Pancreas (tissue), 10 donors: ENCODE data around the gene R3HDM4. TPM values are rescaled to one million over a fixed set of nuclear protein-coding genes. Genes with fewer than 3 reads are reported as not detected.

Experiments
- ATAC-seq, 4 donors: fragments of 200-7000 bp; cut with Tn5 transposase; one replicate each; pipeline versions ENCODE4 v1.8.0 to v1.9.1; 2020; ENCODE audit warnings: mild to moderate bottlenecking in 4 of 4, moderate library complexity in 4 of 4
- DNase-seq, 6 donors: peaks; one replicate each; pipeline ENCODE4 v3.0.0-alpha.2; 2020
- FAIRE-seq: peaks from 2 replicates; lab custom pipeline; 2012; peaks lifted over from hg19 to GRCh38; lab: Jason Lieb, UNC
- H3K27ac ChIP-seq, 4 donors: fragments of 200-600 bp; sonication (generic); 1 replicate in 3 of 4; 2 replicates in 1 of 4; pipeline versions ENCODE4 v1.5.0 to v1.8.0; 2020
- H3K27me3 ChIP-seq, 4 donors: fragments of 200-600 bp; one replicate each; pipeline ENCODE4 v1.8.0; 2021
- H3K36me3 ChIP-seq, 3 donors: fragments of 200-600 bp; sonication (generic) in 1 of 3; one replicate each; pipeline versions ENCODE4 v1.5.0 to v1.8.0; 2020 to 2021
- H3K4me1 ChIP-seq, 3 donors: fragments of 200-600 bp; one replicate each; pipeline ENCODE4 v1.8.0; 2021
- H3K4me3 ChIP-seq, 4 donors: fragments of 200-600 bp; sonication (generic) in 2 of 4; one replicate each; pipeline versions ENCODE4 v1.5.0 to v1.8.0; 2020 to 2021
- H3K9me3 ChIP-seq, 4 donors: fragments of 200-600 bp; one replicate each; pipeline ENCODE4 v1.8.0; 2021
- CTCF ChIP-seq, 4 donors: fragments of 200-600 bp; sonication (generic) in 3 of 4; IDR thresholded peaks; one replicate each; pipeline versions ENCODE4 v1.5.0 to v1.8.0; 2021; ENCODE audit warnings: antibody characterized with exemption in 4 of 4
- WGBS, 2 donors: extraction: QIAGEN DNeasy Blood & Tissue Kit; methylation state at CpG; one replicate each; pipeline ENCODE4 v1.1.7; 2013; 5-methylcytosine and 5-hydroxymethylcytosine counted together
- intact Hi-C, 3 donors: fragments of 100-400 bp; cut with DNase I; formaldehyde crosslinking; loops; one replicate each; pipeline versions ENCODE4 v1.11.1 to v1.14.2; 2022
- polyA plus RNA-seq, 2 donors: library from polyadenylated mRNA; stranded (reverse); fragments of 200-250 nt; gene quantifications; one replicate each; pipeline ENCODE4 v1.2.3, GENCODE V29; 2013
- total RNA-seq, 6 donors: library from RNA; stranded (reverse); fragmentation: NEBNext Ultra II Directional in 4 of 6; extraction: Animal tissue kit (Norgen Biotek cat#: 25700) in 4 of 6; gene quantifications; one replicate each; pipeline versions ENCODE4 v1.2.1 to v1.2.4, GENCODE V29; 2021 to 2023
- donor health status: healthy with polysubstance abuse.
- donor health status: DM: no; HTN: no; CAD: no; lungs with moderate emphysema.
- donor health status: DM: no; HTN: no; CAD: no.
- donor health status: control.
- donor health status: control.
- donor health status: Bipolar disorder and iron deficiency.
- donor health status: DM: yes; HTN: yes; CAD: no.
- donor health status: DM: no; HTN: no; CAD: no.
- donor health status: DM: no; HTN: no; CAD: no.
- donor health status: DM: yes; HTN: yes; CAD: no.

Gene R3HDM4
- total and polyA plus RNA-seq, 8 donors: 21.6 to 57.2 (median 31.8) TPM

GRCh38 chr19:925526-926322 lies 12.7 kb upstream of the R3HDM4 start, which contains the start of gene ARID3A:
ARID3A (plus strand) TSS chr19:926035; CDS start chr19:929529, 3,494 bp downstream.
- Histone ChIP-seq H3K27me3 (peaks cover 0 to 1% (median under 1%) of the 10 kb centered on the region in 4 donors), H3K4me1 (peaks cover 5% of the 10 kb centered on the region in 3 donors), H3K9me3 (no peaks in the 10 kb centered on the region), H3K27ac (peak within 1 kb of the TSS; percentile 70 to 79 (median 76)), H3K36me3 (no peaks in the 10 kb centered on the region), H3K4me3 (peak within 1 kb of the TSS; percentile 49 to 93 (median 85))
- intact Hi-C loops: loop anchor here in 2 of 3 donors (2.0 to 10.0 kb wide), 2 partner anchors 55 to 59 kb away; partner anchors contain the start of gene WDR18 (in 1 of the 2)
- 0 to 1% methylated on average over 49 to 97 of the region's 97 CpGs for WGBS, 2 donors
- ATAC-seq (peak; percentile 83 to 86 (median 84)), DNase-seq (peak; percentile 74 to 90 (median 80)), FAIRE-seq (no peak)
- no peak for TF ChIP-seq CTCF (IDR thresholded peaks at IDR 0.05)

DNA sequence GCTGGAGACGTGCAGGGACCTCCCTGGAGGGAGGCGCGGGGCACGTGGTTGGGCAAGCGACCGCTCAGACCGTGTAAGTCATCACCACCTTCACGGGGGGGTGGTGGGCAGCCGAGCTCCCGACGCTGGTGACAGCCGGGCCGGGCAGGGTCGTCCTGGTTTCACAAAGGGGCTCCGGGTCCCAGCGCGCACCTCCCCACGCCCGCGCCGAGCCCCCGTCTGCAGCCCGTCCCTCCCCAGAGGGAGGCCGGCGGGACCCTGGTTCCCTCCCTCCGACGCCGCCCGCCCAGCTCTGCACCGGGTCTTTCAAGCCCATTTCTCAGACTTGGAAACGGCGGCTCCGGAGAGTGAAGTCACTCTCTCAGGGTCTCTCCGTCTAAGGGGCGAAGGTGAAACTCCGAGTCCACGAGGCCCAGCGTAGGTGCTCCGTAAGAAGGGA lies 12.1 kb upstream of the R3HDM4 start:
- Histone ChIP-seq H3K27me3 (peaks cover 0 to 7% (median 2%) of the 10 kb centered on the region in 4 donors), H3K27ac (peak overlapping the region; percentile 70 to 79 (median 76)), H3K4me1 (peaks cover 5% of the 10 kb centered on the region in 3 donors), H3K4me3 (peak overlapping the region; percentile 49 to 93 (median 85)), H3K36me3 (no peaks in the 10 kb centered on the region), H3K9me3 (no peaks in the 10 kb centered on the region)
- FAIRE-seq (no peak), ATAC-seq (peak; percentile 64 to 68 (median 67)), DNase-seq (peak in 2 of 6 donors; percentile 61 to 89)
- WGBS, 2 donors: 0 to 1% methylated on average over 35 to 39 of the region's 39 CpGs
- TF ChIP-seq CTCF (IDR thresholded peaks at IDR 0.05): no peak
- intact Hi-C loops: loop anchor here in 2 of 3 donors (2.0 to 10.0 kb wide), 2 partner anchors 56 to 60 kb away; partner anchors contain the start of gene WDR18 (in 1 of the 2)

- intact Hi-C loops: loop anchor here in 2 of 3 donors (2.0 to 10.0 kb wide), 2 partner anchors 56 to 60 kb away; partner anchors contain the start of gene WDR18 (in 1 of the 2)
- no peak overlapping the region for H3K27ac ChIP-seq
- FAIRE-seq (no peak), DNase-seq (peak in 2 of 6 donors; percentile 44 to 80), ATAC-seq (no peak)
- no peaks in the 10 kb centered on the region for H3K9me3 ChIP-seq
- peaks cover 0 to 7% (median 2%) of the 10 kb centered on the region in 4 donors for H3K27me3 ChIP-seq
- H3K4me1 ChIP-seq: peaks cover 5% of the 10 kb centered on the region in 3 donors
- TF ChIP-seq CTCF (IDR thresholded peaks at IDR 0.05): no peak
- peak overlapping the region; percentile 49 to 93 (median 85) for H3K4me3 ChIP-seq
- H3K36me3 ChIP-seq: no peaks in the 10 kb centered on the region
- 12 to 14% methylated on average over 30 to 31 of the region's 31 CpGs for WGBS, 2 donors
Observed at GRCh38 chr19:924553-925086, 11.6 kb upstream of the R3HDM4 start.

DNA sequence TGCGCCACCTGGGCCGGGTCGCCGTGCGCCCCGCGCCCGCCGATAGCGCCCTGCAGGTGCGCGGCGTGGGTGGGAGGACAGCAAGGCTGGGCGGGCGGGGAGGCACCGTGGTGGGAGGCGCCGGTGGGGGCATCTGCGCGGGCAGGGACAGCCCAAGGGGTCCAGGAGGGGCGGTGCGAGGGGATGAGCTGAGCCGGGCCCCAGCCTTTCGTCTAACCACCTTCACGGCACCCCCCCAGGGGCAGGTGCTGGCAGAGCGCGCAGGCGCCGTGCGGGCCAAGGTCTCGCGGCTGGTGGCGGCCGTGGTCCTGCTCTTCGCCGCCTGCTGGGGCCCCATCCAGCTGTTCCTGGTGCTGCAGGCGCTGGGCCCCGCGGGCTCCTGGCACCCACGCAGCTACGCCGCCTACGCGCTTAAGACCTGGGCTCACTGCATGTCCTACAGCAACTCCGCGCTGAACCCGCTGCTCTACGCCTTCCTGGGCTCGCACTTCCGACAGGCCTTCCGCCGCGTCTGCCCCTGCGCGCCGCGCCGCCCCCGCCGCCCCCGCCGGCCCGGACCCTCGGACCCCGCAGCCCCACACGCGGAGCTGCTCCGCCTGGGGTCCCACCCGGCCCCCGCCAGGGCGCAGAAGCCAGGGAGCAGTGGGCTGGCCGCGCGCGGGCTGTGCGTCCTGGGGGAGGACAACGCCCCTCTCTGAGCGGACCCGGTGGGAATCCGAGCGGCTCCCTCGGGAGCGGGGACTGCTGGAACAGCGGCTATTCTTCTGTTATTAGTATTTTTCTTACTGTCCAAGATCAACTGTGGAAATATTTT lies 7.2 kb upstream of the R3HDM4 start:
- Histone ChIP-seq H3K36me3 (no peaks in the 10 kb centered on the region), H3K27me3 (peaks cover 0 to 10% (median 2%) of the 10 kb centered on the region in 4 donors), H3K9me3 (no peaks in the 10 kb centered on the region), H3K4me1 (peaks cover 13 to 18% (median 15%) of the 10 kb centered on the region in 3 donors), H3K4me3 (peak overlapping the region in 3 of 4 donors; percentile 7 to 31 (median 11)), H3K27ac (no peak overlapping the region)
- ATAC-seq: peak; percentile 10 to 35 (median 28)
- TF ChIP-seq CTCF (IDR thresholded peaks at IDR 0.05): no peak
- 4 to 7% methylated on average over 71 to 83 of the region's 84 CpGs for WGBS, 2 donors
- peak in 4 of 6 donors; percentile 56 to 88 (median 64) for DNase-seq
- intact Hi-C loops: loop anchor here in 2 of 3 donors (2.0 to 10.0 kb wide), 3 partner anchors 63 to 149 kb away; partner anchors contain the start of gene WDR18 (in 1 of the 2)
- no peak for FAIRE-seq
